GM21367 (cell line): ENCODE data around the gene ZNF580.

Experiments used
- ATAC-seq: cut with Tn5 transposase; IDR thresholded peaks from one replicate; pipeline ENCODE4 v1.9.1; 2021; ENCODE audit not compliant: unreplicated experiment

The ZNF580 gene

GRCh38 chr19:55605637-55606470, 34.9 kb upstream of the ZNF580 start, which contains the start of gene ZNF865:
Gene ZNF865, plus strand, starts transcription at chr19:55605647. Its CDS starts 7,972 bp downstream, at chr19:55613619.
- no peak for ATAC-seq

- ATAC-seq: no peak
Observed at GRCh38 chr19:55606471-55606787, 34.4 kb upstream of the ZNF580 start.

- no peak for ATAC-seq
Observed at GRCh38 chr19:55606817-55607216, 34.0 kb upstream of the ZNF580 start.

- no peak for ATAC-seq
Observed at GRCh38 chr19:55609326-55609725, 31.5 kb upstream of the ZNF580 start.

GRCh38 chr19:55611300-55611982, 29.4 kb upstream of the ZNF580 start:
- no peak for ATAC-seq

- no peak for ATAC-seq
Observed at GRCh38 chr19:55611983-55612645, 28.7 kb upstream of the ZNF580 start.

GRCh38 chr19:55613396-55613795, 27.4 kb upstream of the ZNF580 start:
- ATAC-seq: no peak

GRCh38 chr19:55613930-55614710, 26.7 kb upstream of the ZNF580 start:
- ATAC-seq: no peak

- no peak for ATAC-seq
Observed at GRCh38 chr19:55614711-55615542, 25.9 kb upstream of the ZNF580 start.

- ATAC-seq: no peak
Observed at GRCh38 chr19:55615543-55616394, 25.0 kb upstream of the ZNF580 start.

- ATAC-seq: no peak
Observed at GRCh38 chr19:55616395-55616875, 24.4 kb upstream of the ZNF580 start.

- no peak for ATAC-seq
Observed at GRCh38 chr19:55617426-55617825, 23.4 kb upstream of the ZNF580 start.

- ATAC-seq: no peak
Observed at GRCh38 chr19:55618426-55618825, 22.4 kb upstream of the ZNF580 start.

- no peak for ATAC-seq
Observed at GRCh38 chr19:55619286-55619685, 21.5 kb upstream of the ZNF580 start.

GRCh38 chr19:55620410-55621204, 20.2 kb upstream of the ZNF580 start:
- no peak for ATAC-seq

- ATAC-seq: no peak
Observed at GRCh38 chr19:55621205-55621672, 19.6 kb upstream of the ZNF580 start.

- no peak for ATAC-seq
Observed at GRCh38 chr19:55621673-55622231, 19.1 kb upstream of the ZNF580 start.
